Suprapubic skin (tissue), 4 donors: ENCODE results near the gene TLCD3B. TPM values are rescaled to one million over a fixed set of nuclear protein-coding genes. Genes with fewer than 3 reads are reported as not detected.

ENCODE experiments used
- DNase-seq, 2 donors: peaks; one replicate each; pipeline ENCODE4 v3.0.0-alpha.2; 2019; ENCODE audit warnings: low spot score in 2 of 2
- H3K27ac ChIP-seq: fragments of 200-600 bp; sonication (generic); one replicate; pipeline ENCODE4 v1.5.1; 2019
- H3K27me3 ChIP-seq: fragments of 200-600 bp; sonication (generic); one replicate; pipeline ENCODE4 v1.5.1; 2019
- H3K36me3 ChIP-seq: fragments of 200-600 bp; sonication (generic); one replicate; pipeline ENCODE4 v1.5.1; 2019
- H3K4me1 ChIP-seq: fragments of 200-600 bp; sonication (generic); one replicate; pipeline ENCODE4 v1.5.1; 2019
- H3K4me3 ChIP-seq: fragments of 200-600 bp; sonication (generic); one replicate; pipeline ENCODE4 v1.5.1; 2019; ENCODE audit warnings: mild to moderate bottlenecking
- H3K9me3 ChIP-seq: fragments of 200-600 bp; sonication (generic); one replicate; pipeline ENCODE4 v1.5.1; 2019
- CTCF ChIP-seq, 2 donors: fragments of 200-600 bp in 1 of 2; fragments of 450-650 bp in 1 of 2; sonication (generic) in 1 of 2; IDR thresholded peaks; one replicate each; pipeline ENCODE4 v1.5.1; 2016 to 2019; ENCODE audit warnings: antibody characterized with exemption in 2 of 2, mild to moderate bottlenecking in 1 of 2, moderate library complexity in 1 of 2
- EP300 ChIP-seq: sonication (generic); formaldehyde crosslinking; IDR thresholded peaks from one replicate; pipeline ENCODE4 v1.6.1; 2017; ENCODE audit warnings: antibody characterized with exemption
- POLR2A ChIP-seq, 2 donors: fragments of 450-650 bp; IDR thresholded peaks; one replicate each; pipeline ENCODE4 v1.6.1; 2017; ENCODE audit warnings: antibody characterized with exemption in 2 of 2, mild to moderate bottlenecking in 2 of 2, moderate library complexity in 2 of 2
- POLR2AphosphoS5 ChIP-seq, 3 donors: sonication (generic); formaldehyde crosslinking; IDR thresholded peaks; one replicate each; pipeline ENCODE4 v1.6.1; 2017; ENCODE audit warnings: antibody characterized with exemption in 3 of 3
- WGBS: methylation state at CpG from one replicate; pipeline ENCODE4 v1.1.5; 2018; 5-methylcytosine and 5-hydroxymethylcytosine counted together
- total RNA-seq, 4 donors: library from RNA; depleted of rRNA; stranded (reverse); fragments of >200 nt; gene quantifications; one replicate each; pipeline ENCODE4 v1.1.0, GENCODE V29; 2016

TLCD3B gene
- 1 to 10 TPM in 1 of 4 donors, under 1 TPM in 1, not detected in 2; 0.81 to 1.4 TPM for total RNA-seq

GRCh38 chr16:30030841-30031413 lies at the start of gene TLCD3B:
TSS of gene TLCD3B (minus strand) at chr16:30031271. CDS start at chr16:30030527, 744 bp downstream.
- 4% methylated on average over 24 of the region's 27 CpGs for WGBS
- DNase-seq = no peak
- H3K27ac ChIP-seq = no peak within 1 kb of the TSS
- H3K36me3 ChIP-seq = no peaks in the 10 kb centered on the region
- TF ChIP-seq POLR2AphosphoS5 (IDR thresholded peaks at IDR 0.05) = no peak
- no peak for TF ChIP-seq POLR2A (IDR thresholded peaks at IDR 0.05)
- TF ChIP-seq CTCF (IDR thresholded peaks at IDR 0.05) = no peak
- TF ChIP-seq EP300 = no peak
- peaks cover 88% of the 10 kb centered on the region for H3K27me3 ChIP-seq
- peaks cover 8% of the 10 kb centered on the region for H3K4me1 ChIP-seq
- H3K9me3 ChIP-seq = no peaks in the 10 kb centered on the region
- H3K4me3 ChIP-seq = no peak within 1 kb of the TSS

- DNase-seq = no peak
- Histone ChIP-seq H3K9me3 (no peaks in the 10 kb centered on the region), H3K4me1 (peaks cover 35% of the 10 kb centered on the region), H3K27me3 (no peaks in the 10 kb centered on the region), H3K27ac (no peak overlapping the region), H3K36me3 (peaks cover 60% of the 10 kb centered on the region), H3K4me3 (no peak overlapping the region)
- TF ChIP-seq CTCF (IDR thresholded peaks at IDR 0.05) (no peak), POLR2AphosphoS5 (IDR thresholded peaks at IDR 0.05) (no peak), POLR2A (IDR thresholded peaks at IDR 0.05) (no peak), EP300 (no peak)
- 90% methylated on average over 5 of the region's 7 CpGs for WGBS
Observed at GRCh38 chr16:30079480-30079879, 48.4 kb upstream of the TLCD3B start.

- H3K4me1 ChIP-seq = peaks cover 35% of the 10 kb centered on the region
- WGBS = 91% methylated on average over 7 of the region's 7 CpGs
- H3K4me3 ChIP-seq = no peak overlapping the region
- TF ChIP-seq POLR2AphosphoS5 (IDR thresholded peaks at IDR 0.05) (no peak), EP300 (no peak), CTCF (IDR thresholded peaks at IDR 0.05) (no peak), POLR2A (IDR thresholded peaks at IDR 0.05) (no peak)
- H3K27me3 ChIP-seq = no peaks in the 10 kb centered on the region
- no peaks in the 10 kb centered on the region for H3K9me3 ChIP-seq
- H3K27ac ChIP-seq = no peak overlapping the region
- peaks cover 52% of the 10 kb centered on the region for H3K36me3 ChIP-seq
- DNase-seq = no peak
Observed at GRCh38 chr16:30078744-30079143, 47.7 kb upstream of the TLCD3B start.

GRCh38 chr16:30077656-30078055 lies 46.6 kb upstream of the TLCD3B start:
- Histone ChIP-seq H3K4me3 (peak overlapping the region; percentile 80), H3K4me1 (peaks cover 35% of the 10 kb centered on the region), H3K27me3 (no peaks in the 10 kb centered on the region), H3K27ac (no peak overlapping the region), H3K9me3 (no peaks in the 10 kb centered on the region), H3K36me3 (peaks cover 47% of the 10 kb centered on the region)
- no peak for DNase-seq
- TF ChIP-seq CTCF (IDR thresholded peaks at IDR 0.05) = no peak
- TF ChIP-seq EP300 = no peak
- TF ChIP-seq POLR2AphosphoS5 (IDR thresholded peaks at IDR 0.05) = no peak
- TF ChIP-seq POLR2A (IDR thresholded peaks at IDR 0.05) = no peak
- WGBS = 81% methylated on average over 5 of the region's 6 CpGs

GRCh38 chr16:30076276-30076791 lies 45.3 kb upstream of the TLCD3B start:
- Histone ChIP-seq H3K27me3 (no peaks in the 10 kb centered on the region), H3K4me1 (peaks cover 35% of the 10 kb centered on the region), H3K9me3 (no peaks in the 10 kb centered on the region), H3K4me3 (peak overlapping the region; percentile 80), H3K36me3 (peaks cover 47% of the 10 kb centered on the region), H3K27ac (peak overlapping the region; percentile 87)
- DNase-seq = no peak
- 2% methylated on average over 23 of the region's 33 CpGs for WGBS
- TF ChIP-seq POLR2AphosphoS5 (IDR thresholded peaks at IDR 0.05) (no peak), CTCF (IDR thresholded peaks at IDR 0.05) (no peak), EP300 (no peak), POLR2A (IDR thresholded peaks at IDR 0.05) (no peak)
